Esophagus squamous epithelium (tissue), 5 donors: ENCODE data around the gene CYTIP. TPM values are rescaled to one million over a fixed set of nuclear protein-coding genes. Genes with fewer than 3 reads are reported as not detected.

ENCODE experiments used
- DNase-seq: peaks from one replicate; lab custom pipeline; 2025; lab: John Stamatoyannopoulos, UW
- H3K27ac ChIP-seq, 4 donors: fragments of 200-600 bp; sonication (generic); one replicate each; pipeline ENCODE4 v1.5.1; 2016 to 2019; ENCODE audit warnings: mild to moderate bottlenecking in 1 of 4
- H3K27me3 ChIP-seq, 4 donors: fragments of 200-600 bp; sonication (generic); 1 replicate in 3 of 4; 2 replicates in 1 of 4; pipeline versions ENCODE4 v1.5.1 to v1.6.0; 2017 to 2021; ENCODE audit warnings: antibody characterized with exemption in 1 of 4
- H3K36me3 ChIP-seq, 3 donors: fragments of 200-600 bp; sonication (generic); one replicate each; pipeline ENCODE4 v1.5.1; 2016 to 2019
- H3K4me1 ChIP-seq, 3 donors: fragments of 200-600 bp; sonication (generic); one replicate each; pipeline ENCODE4 v1.5.1; 2017 to 2019
- H3K4me3 ChIP-seq, 4 donors: fragments of 200-600 bp; sonication (generic); 1 replicate in 3 of 4; 2 replicates in 1 of 4; pipeline ENCODE4 v1.5.1; 2016 to 2019; ENCODE audit warnings: mild to moderate bottlenecking in 2 of 4, moderate library complexity in 1 of 4
- H3K9me3 ChIP-seq, 3 donors: fragments of 200-600 bp; sonication (generic); one replicate each; pipeline ENCODE4 v1.5.1; 2016 to 2019
- CTCF ChIP-seq, 6 experiments: fragments of 450-650 bp in 4 of 6; fragments of 200-600 bp in 2 of 6; sonication (generic) in 2 of 6; IDR thresholded peaks; one replicate each; pipeline ENCODE4 v1.5.1; 2016 to 2019; ENCODE audit warnings: antibody characterized with exemption in 6 of 6, mild to moderate bottlenecking in 4 of 6, moderate library complexity in 4 of 6
- POLR2A ChIP-seq, 4 donors: fragments of 450-650 bp; IDR thresholded peaks; one replicate each; pipeline ENCODE4 v1.6.1; 2017; ENCODE audit warnings: antibody characterized with exemption in 4 of 4, mild to moderate bottlenecking in 4 of 4, moderate library complexity in 3 of 4
- WGBS, 2 donors: methylation state at CpG; one replicate each; pipeline ENCODE4 v1.1.5; 2018; 5-methylcytosine and 5-hydroxymethylcytosine counted together
- intact Hi-C: fragments of 100-400 bp; cut with DNase I; formaldehyde crosslinking; loops from one replicate; pipeline ENCODE4 v1.15.0; 2022
- total RNA-seq, 4 donors: library from RNA; depleted of rRNA; stranded (reverse); fragments of >200 nt; gene quantifications; one replicate each; pipeline ENCODE4 v1.1.0, GENCODE V29; 2016
- donor health status: DM: yes; HTN: yes; CAD: no.

Gene CYTIP
- total RNA-seq, 4 donors from 2014 or later, result 3.2 to 12.4 (median 3.6) TPM

GRCh38 chr2:157479081-157480027 lies 35.5 kb upstream of the CYTIP start:
- TF ChIP-seq POLR2A (IDR thresholded peaks at IDR 0.05) (no peak), CTCF (IDR thresholded peaks at IDR 0.05) (no peak)
- H3K4me3 ChIP-seq, result no peak overlapping the region
- 86 to 92% methylated on average over 5 to 6 of the region's 7 CpGs for WGBS, 2 donors
- intact Hi-C loops, result no loop called here
- H3K27me3 ChIP-seq, result no peaks in the 10 kb centered on the region
- H3K4me1 ChIP-seq, result no peaks in the 10 kb centered on the region
- DNase-seq, result no peak
- H3K9me3 ChIP-seq, result no peaks in the 10 kb centered on the region
- no peaks in the 10 kb centered on the region for H3K36me3 ChIP-seq
- no peak overlapping the region for H3K27ac ChIP-seq

DNA sequence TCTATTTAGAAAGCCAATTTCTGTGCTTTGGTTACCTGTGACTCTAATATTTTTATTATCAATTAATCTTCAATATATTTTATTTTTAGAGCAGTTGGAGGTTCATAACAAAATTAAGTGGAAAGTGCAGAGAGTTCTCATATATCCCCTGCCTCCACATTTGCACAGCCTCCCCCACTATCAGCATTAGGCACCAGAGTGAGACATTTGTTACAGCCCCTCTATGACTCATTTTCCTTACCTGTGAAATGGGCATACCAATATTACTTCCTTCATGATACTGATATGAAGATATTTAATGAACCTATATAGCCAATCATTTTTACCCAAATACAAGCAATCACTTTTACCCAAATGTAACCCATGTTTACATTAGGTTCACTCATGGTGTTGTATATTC lies 34.0 kb upstream of the CYTIP start:
- H3K9me3 ChIP-seq, result no peaks in the 10 kb centered on the region
- H3K4me1 ChIP-seq, result no peaks in the 10 kb centered on the region
- DNase-seq, result no peak
- TF ChIP-seq POLR2A (IDR thresholded peaks at IDR 0.05) (no peak), CTCF (IDR thresholded peaks at IDR 0.05) (no peak)
- no peaks in the 10 kb centered on the region for H3K27me3 ChIP-seq
- H3K36me3 ChIP-seq, result no peaks in the 10 kb centered on the region
- intact Hi-C loops, result no loop called here
- no peak overlapping the region for H3K4me3 ChIP-seq
- no peak overlapping the region for H3K27ac ChIP-seq

GRCh38 chr2:157476953-157477709 lies 33.2 kb upstream of the CYTIP start:
- intact Hi-C loops, result no loop called here
- DNase-seq, result no peak
- H3K4me1 ChIP-seq, result no peaks in the 10 kb centered on the region
- TF ChIP-seq CTCF (IDR thresholded peaks at IDR 0.05) (no peak), POLR2A (IDR thresholded peaks at IDR 0.05) (no peak)
- no peaks in the 10 kb centered on the region for H3K36me3 ChIP-seq
- no peak overlapping the region for H3K27ac ChIP-seq
- no peak overlapping the region for H3K4me3 ChIP-seq
- H3K27me3 ChIP-seq, result no peaks in the 10 kb centered on the region
- H3K9me3 ChIP-seq, result no peaks in the 10 kb centered on the region

- no peaks in the 10 kb centered on the region for H3K4me1 ChIP-seq
- no peak overlapping the region for H3K4me3 ChIP-seq
- intact Hi-C loops, result no loop called here
- no peaks in the 10 kb centered on the region for H3K36me3 ChIP-seq
- 86 to 88% methylated on average over 12 of the region's 12 CpGs for WGBS, 2 donors
- no peaks in the 10 kb centered on the region for H3K27me3 ChIP-seq
- no peak overlapping the region for H3K27ac ChIP-seq
- TF ChIP-seq CTCF (IDR thresholded peaks at IDR 0.05) (no peak), POLR2A (IDR thresholded peaks at IDR 0.05) (no peak)
- no peak for DNase-seq
- H3K9me3 ChIP-seq, result no peaks in the 10 kb centered on the region
Measured at GRCh38 chr2:157475722-157476390, 32.0 kb upstream of the CYTIP start.
